Osteoblast (primary cell): ENCODE data around the gene MAGEB3. TPM values are rescaled to one million over a fixed set of nuclear protein-coding genes. Genes with fewer than 3 reads are reported as not detected.
A peak's percentile ranks its signal among the peaks of the same experiment; 100 is the strongest.

Experiments
- DNase-seq: peaks from one replicate; pipeline ENCODE4 v3.0.0; 2011; ENCODE audit warnings: low spot score, mixed read lengths; ENCODE audit not compliant: insufficient read length; ENCODE audit errors: missing footprints
- H2AFZ ChIP-seq: 2 replicates; pipeline ENCODE4 v1.6.0; 2011; ENCODE audit warnings: mild to moderate bottlenecking, low read length
- H3K27ac ChIP-seq: 2 replicates; pipeline ENCODE4 v1.5.1; 2011; ENCODE audit warnings: mild to moderate bottlenecking, low read depth, low read length, moderate library complexity
- H3K27me3 ChIP-seq: 2 replicates; pipeline ENCODE4 v1.6.0; 2012; ENCODE audit warnings: mild to moderate bottlenecking, control low read depth, inconsistent platforms, low read length, moderate library complexity; ENCODE audit not compliant: insufficient read depth
- H3K36me3 ChIP-seq: 2 replicates; pipeline ENCODE4 v1.5.1; 2011; ENCODE audit warnings: mild to moderate bottlenecking, low read length, control low read depth, moderate library complexity; ENCODE audit not compliant: insufficient read depth
- H3K4me1 ChIP-seq: 2 replicates; pipeline ENCODE4 v1.5.1; 2011; ENCODE audit warnings: mild to moderate bottlenecking, low read length, control low read depth, moderate library complexity; ENCODE audit not compliant: insufficient read depth
- H3K4me2 ChIP-seq: 2 replicates; pipeline ENCODE4 v1.6.0; 2011; ENCODE audit warnings: mild to moderate bottlenecking, low read length; ENCODE audit not compliant: insufficient read depth
- H3K4me3 ChIP-seq: fragments of 200-600 bp; sonication (generic); 3 replicates; pipeline ENCODE4 v1.5.1; 2012; ENCODE audit warnings: mild to moderate bottlenecking, low read length, inconsistent platforms; ENCODE audit not compliant: insufficient read depth
- H3K79me2 ChIP-seq: 2 replicates; pipeline ENCODE4 v1.6.0; 2012; ENCODE audit warnings: mild to moderate bottlenecking, low read length, control low read depth, inconsistent platforms; ENCODE audit not compliant: insufficient read depth
- H3K9me3 ChIP-seq: 2 replicates; pipeline ENCODE4 v1.5.1; 2011; ENCODE audit warnings: low read depth, low read length, control low read depth
- H4K20me1 ChIP-seq: 2 replicates; pipeline ENCODE4 v1.6.0; 2012; ENCODE audit warnings: mild to moderate bottlenecking, low read length, control low read depth; ENCODE audit not compliant: insufficient read depth
- CTCF ChIP-seq: IDR thresholded peaks from 2 replicates; pipeline ENCODE4 v1.5.1; 2011; ENCODE audit warnings: mild to moderate bottlenecking, low read depth, low read length, moderate library complexity; ENCODE audit errors: extremely low read depth
- total RNA-seq: library from RNA; depleted of rRNA; stranded (reverse); fragments of >200 nt; gene quantifications from 2 replicates; pipeline ENCODE4 v1.2.3, GENCODE V29; 2012

Gene MAGEB3
- total RNA-seq, 1 donor, result not detected

GRCh38 chrX:30275498-30275897 lies 45.0 kb downstream of the MAGEB3 start:
- Histone ChIP-seq H3K4me1 (peaks cover 3% of the 10 kb centered on the region), H3K79me2 (no peaks in the 10 kb centered on the region), H3K27me3 (no peaks in the 10 kb centered on the region), H2AFZ (no peak overlapping the region), H4K20me1 (no peaks in the 10 kb centered on the region), H3K4me3 (no peak overlapping the region), H3K36me3 (no peaks in the 10 kb centered on the region), H3K27ac (no peak overlapping the region), H3K9me3 (no peaks in the 10 kb centered on the region), H3K4me2 (no peak overlapping the region)
- DNase-seq, result no peak
- peak; percentile 30 for TF ChIP-seq CTCF

- DNase-seq, result no peak
- Histone ChIP-seq H3K27ac (no peak overlapping the region), H3K36me3 (no peaks in the 10 kb centered on the region), H3K9me3 (no peaks in the 10 kb centered on the region), H3K4me3 (no peak overlapping the region), H2AFZ (no peak overlapping the region), H3K4me2 (no peak overlapping the region), H3K79me2 (no peaks in the 10 kb centered on the region), H4K20me1 (no peaks in the 10 kb centered on the region), H3K4me1 (peaks cover 8% of the 10 kb centered on the region), H3K27me3 (no peaks in the 10 kb centered on the region)
- no peak for TF ChIP-seq CTCF
Measured at GRCh38 chrX:30278365-30278764, 47.9 kb downstream of the MAGEB3 start.

GRCh38 chrX:30280428-30280827 lies 50.0 kb downstream of the MAGEB3 start:
- H3K4me3 ChIP-seq, result no peak overlapping the region
- no peak overlapping the region for H3K4me2 ChIP-seq
- H4K20me1 ChIP-seq, result no peaks in the 10 kb centered on the region
- H3K27ac ChIP-seq, result no peak overlapping the region
- H3K27me3 ChIP-seq, result no peaks in the 10 kb centered on the region
- H3K9me3 ChIP-seq, result no peaks in the 10 kb centered on the region
- DNase-seq, result no peak
- no peaks in the 10 kb centered on the region for H3K36me3 ChIP-seq
- no peaks in the 10 kb centered on the region for H3K79me2 ChIP-seq
- no peak for TF ChIP-seq CTCF
- H3K4me1 ChIP-seq, result peaks cover 15% of the 10 kb centered on the region
- no peak overlapping the region for H2AFZ ChIP-seq

GRCh38 chrX:30282527-30282926 lies 52.1 kb downstream of the MAGEB3 start:
- no peak for DNase-seq
- no peaks in the 10 kb centered on the region for H3K27me3 ChIP-seq
- H3K27ac ChIP-seq, result peak overlapping the region; percentile 90
- H3K4me2 ChIP-seq, result no peak overlapping the region
- H2AFZ ChIP-seq, result no peak overlapping the region
- H3K36me3 ChIP-seq, result no peaks in the 10 kb centered on the region
- no peaks in the 10 kb centered on the region for H3K79me2 ChIP-seq
- H3K4me1 ChIP-seq, result peaks cover 15% of the 10 kb centered on the region
- no peak overlapping the region for H3K4me3 ChIP-seq
- no peaks in the 10 kb centered on the region for H3K9me3 ChIP-seq
- TF ChIP-seq CTCF, result no peak
- no peaks in the 10 kb centered on the region for H4K20me1 ChIP-seq
